Thyroid gland (tissue), 4 donors: ENCODE measurements around the gene FBN2.

Experiments
- POLR2A ChIP-seq, 2 donors: fragments of 450-650 bp; IDR thresholded peaks; one replicate each; pipeline ENCODE4 v1.6.1; 2017; ENCODE audit warnings: antibody characterized with exemption in 2 of 2, mild to moderate bottlenecking in 2 of 2, moderate library complexity in 1 of 2
- TF ChIP-seq, protein P1 (sequence below), 6 experiments: fragments of 200-600 bp in 3 of 6; fragments of 450-650 bp in 3 of 6; sonication (generic) in 3 of 6; IDR thresholded peaks; one replicate each; pipeline ENCODE4 v1.5.1; 2016 to 2019; ENCODE audit warnings: antibody characterized with exemption in 6 of 6, mild to moderate bottlenecking in 2 of 6, inconsistent platforms in 1 of 6, moderate library complexity in 1 of 6

DNA sequence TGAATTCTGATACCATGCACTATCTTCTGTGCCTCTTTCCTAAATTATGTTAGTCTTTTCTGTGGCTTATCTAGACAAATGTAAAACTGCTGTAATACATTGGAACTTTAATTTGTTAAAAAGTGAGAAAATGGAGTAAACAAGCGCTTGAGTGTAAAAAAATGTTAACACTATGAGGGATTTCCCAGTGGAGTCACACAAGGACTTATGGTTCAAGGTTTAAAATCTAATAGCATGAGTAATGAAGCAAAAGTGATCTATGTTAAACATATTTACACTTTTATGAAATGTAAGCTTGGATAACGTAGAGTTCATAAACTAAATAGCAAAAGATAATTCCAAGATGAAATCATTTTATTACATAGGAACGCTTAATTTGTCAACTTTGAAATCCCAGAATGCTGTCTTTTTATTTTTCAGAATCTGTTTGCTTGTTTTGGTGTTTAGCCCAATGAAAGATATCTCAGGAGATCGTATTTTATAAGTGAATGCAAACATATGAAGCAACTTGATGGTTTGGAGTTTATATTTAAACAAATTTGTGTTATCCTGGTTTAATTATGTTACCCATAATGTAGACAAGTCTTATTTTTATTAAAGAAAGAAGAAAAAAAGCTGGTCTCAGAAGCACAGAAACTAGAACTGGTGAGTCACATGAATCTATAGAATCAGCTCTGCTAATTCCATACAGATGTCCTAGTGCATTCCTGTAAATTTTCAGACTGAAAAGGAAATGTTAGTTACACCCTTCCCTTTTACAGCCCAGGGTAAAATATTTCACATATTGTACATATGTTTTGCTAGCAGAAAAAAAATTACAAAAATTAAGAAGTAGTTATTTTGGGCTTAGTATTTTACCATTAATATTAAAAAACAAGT lies 34.2 kb upstream of the FBN2 start:
- TF ChIP-seq, protein P1, sequence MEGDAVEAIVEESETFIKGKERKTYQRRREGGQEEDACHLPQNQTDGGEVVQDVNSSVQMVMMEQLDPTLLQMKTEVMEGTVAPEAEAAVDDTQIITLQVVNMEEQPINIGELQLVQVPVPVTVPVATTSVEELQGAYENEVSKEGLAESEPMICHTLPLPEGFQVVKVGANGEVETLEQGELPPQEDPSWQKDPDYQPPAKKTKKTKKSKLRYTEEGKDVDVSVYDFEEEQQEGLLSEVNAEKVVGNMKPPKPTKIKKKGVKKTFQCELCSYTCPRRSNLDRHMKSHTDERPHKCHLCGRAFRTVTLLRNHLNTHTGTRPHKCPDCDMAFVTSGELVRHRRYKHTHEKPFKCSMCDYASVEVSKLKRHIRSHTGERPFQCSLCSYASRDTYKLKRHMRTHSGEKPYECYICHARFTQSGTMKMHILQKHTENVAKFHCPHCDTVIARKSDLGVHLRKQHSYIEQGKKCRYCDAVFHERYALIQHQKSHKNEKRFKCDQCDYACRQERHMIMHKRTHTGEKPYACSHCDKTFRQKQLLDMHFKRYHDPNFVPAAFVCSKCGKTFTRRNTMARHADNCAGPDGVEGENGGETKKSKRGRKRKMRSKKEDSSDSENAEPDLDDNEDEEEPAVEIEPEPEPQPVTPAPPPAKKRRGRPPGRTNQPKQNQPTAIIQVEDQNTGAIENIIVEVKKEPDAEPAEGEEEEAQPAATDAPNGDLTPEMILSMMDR (IDR thresholded peaks at IDR 0.05), result no peak
- TF ChIP-seq POLR2A (IDR thresholded peaks at IDR 0.05), result no peak
